GM12878 (cell line): ENCODE results near the gene CCDC82. TPM values are rescaled to one million over a fixed set of nuclear protein-coding genes. Genes with fewer than 3 reads are reported as not detected.

Source experiments
- ATAC-seq: fragments of 200-7000 bp; cut with Tn5 transposase; 3 replicates; pipeline ENCODE4 v1.9.1; 2020; ENCODE audit warnings: mild to moderate bottlenecking, moderate library complexity
- BruUV-seq: library from RNA; stranded (reverse); fragments of 400-500 nt; replicated peaks from 2 replicates; lab custom pipeline; 2021; lab: Mats Ljungman, UMichigan
- CTCF ChIA-PET: fragments of 300-600 bp; sonication (Branson Sonifier 250); formaldehyde crosslinking; extraction: SDS; loops from one replicate; lab custom pipeline; 2021; ENCODE audit warnings: inconsistent platforms; lab: Yijun Ruan, JAX
- POLR2A ChIA-PET: fragments of 350-600 bp; formaldehyde crosslinking; extraction: SDS; loops from one replicate; lab custom pipeline; 2021; ENCODE audit warnings: inconsistent platforms; lab: Charles Lee
- RAD21 ChIA-PET: fragments of 300-600 bp; sonication (Branson Sonifier 250); formaldehyde crosslinking; loops from one replicate; lab custom pipeline; 2023; ENCODE audit warnings: antibody characterized with exemption; ENCODE audit not compliant: unreplicated experiment; lab: Charles Lee
- SMC1A ChIA-PET: fragments of 300-600 bp; sonication (Branson Sonifier 250); formaldehyde crosslinking; loops from one replicate; lab custom pipeline; 2023; ENCODE audit not compliant: unreplicated experiment, uncharacterized antibody; lab: Charles Lee
- DNase-seq: peaks from one replicate; pipeline ENCODE4 v3.0.0-alpha.2; 2011; ENCODE audit warnings: low read depth, low spot score
- FAIRE-seq: peaks from 3 replicates; lab custom pipeline; 2011; peaks lifted over from hg19 to GRCh38; lab: Jason Lieb, UNC
- H2AFZ ChIP-seq: 2 replicates; pipeline ENCODE4 v1.6.0; 2011; ENCODE audit warnings: low read depth, low read length, control low read depth; ENCODE audit not compliant: control insufficient read depth
- H3K27ac ChIP-seq: 2 replicates; pipeline ENCODE4 v1.5.1; 2011; ENCODE audit warnings: control low read depth; ENCODE audit not compliant: control insufficient read depth, insufficient read depth
- H3K27me3 ChIP-seq, 2 experiments: replicated peaks in 1 of 2; 2 replicates each; pipeline versions ENCODE4 v1.6.0 to v1.6.1; 2011; ENCODE audit warnings: low read length in 1 of 2; ENCODE audit not compliant: control insufficient read depth in 2 of 2, insufficient read depth in 2 of 2
- H3K36me3 ChIP-seq, 2 experiments: 2 replicates each; pipeline ENCODE4 v1.5.1; 2011; ENCODE audit warnings: low read length in 1 of 2; ENCODE audit not compliant: control insufficient read depth in 2 of 2, insufficient read depth in 2 of 2
- H3K4me1 ChIP-seq: 2 replicates; pipeline ENCODE4 v1.6.1; 2011; ENCODE audit warnings: mild to moderate bottlenecking, low read length, moderate library complexity, mixed read lengths; ENCODE audit not compliant: control insufficient read depth, insufficient read depth
- H3K4me2 ChIP-seq: 2 replicates; pipeline ENCODE4 v1.6.0; 2011; ENCODE audit warnings: control low read depth; ENCODE audit not compliant: control insufficient read depth, insufficient read depth
- H3K4me3 ChIP-seq: fragments of 200-600 bp; sonication (generic); 2 replicates; pipeline ENCODE4 v1.5.1; 2016
- H3K79me2 ChIP-seq: 2 replicates; pipeline ENCODE4 v1.6.0; 2011; ENCODE audit warnings: low read length; ENCODE audit not compliant: control insufficient read depth, insufficient read depth
- H3K9ac ChIP-seq: 2 replicates; pipeline ENCODE4 v1.8.0; 2011; ENCODE audit warnings: low read length, control low read depth, mixed read lengths; ENCODE audit not compliant: control insufficient read depth, insufficient read depth
- H3K9me3 ChIP-seq: replicated peaks from 3 replicates; pipeline ENCODE4 v1.5.1; 2011; ENCODE audit warnings: mild to moderate bottlenecking, low read length; ENCODE audit not compliant: control insufficient read depth, insufficient read depth
- H4K20me1 ChIP-seq: 2 replicates; pipeline ENCODE4 v1.6.0; 2011; ENCODE audit not compliant: control insufficient read depth, insufficient read depth
- ATF7 ChIP-seq: fragments of 450-650 bp; IDR thresholded peaks from 2 replicates; pipeline ENCODE4 v1.6.1; 2016; ENCODE audit warnings: low read depth, mild to moderate bottlenecking
- CBX5 ChIP-seq: sonication (generic); IDR thresholded peaks from 2 replicates; pipeline ENCODE4 v1.6.1; 2016; ENCODE audit warnings: low read depth, moderate library complexity, mild to moderate bottlenecking, inconsistent platforms
- CHD1 ChIP-seq: IDR thresholded peaks from 2 replicates; pipeline ENCODE4 v1.6.1; 2012; ENCODE audit warnings: low read depth, low read length, improper control_type of control experiment
- CHD4 ChIP-seq: fragments of 200-600 bp; sonication (generic); IDR thresholded peaks from 2 replicates; pipeline ENCODE4 v1.6.1; 2016; ENCODE audit warnings: mild to moderate bottlenecking
- NR2F1 ChIP-seq: fragments of 450-650 bp; conservative IDR thresholded peaks from 2 replicates; pipeline ENCODE4 v1.6.1; 2017; ENCODE audit warnings: mild to moderate bottlenecking
- NRF1 ChIP-seq: conservative IDR thresholded peaks from 2 replicates; pipeline ENCODE4 v1.6.1; 2011; ENCODE audit warnings: mild to moderate bottlenecking, low read depth, low read length, improper control_type of control experiment
- RAD51 ChIP-seq: fragments of 450-650 bp; IDR thresholded peaks from 2 replicates; pipeline ENCODE4 v1.6.1; 2016; ENCODE audit warnings: moderate library complexity, mild to moderate bottlenecking, inconsistent platforms
- RBBP5 ChIP-seq: fragments of 200-600 bp; sonication (generic); conservative IDR thresholded peaks from 2 replicates; pipeline ENCODE4 v1.6.1; 2016
- SP1 ChIP-seq: IDR thresholded peaks from one replicate; pipeline ENCODE4 v1.6.1; 2011; ENCODE audit warnings: low read depth, low read length
- ZBED1 ChIP-seq: IDR thresholded peaks from 2 replicates; pipeline ENCODE4 v1.6.1; 2016; ENCODE audit warnings: borderline replicate concordance
- ZNF217 ChIP-seq: fragments of 450-650 bp; IDR thresholded peaks from 2 replicates; pipeline ENCODE4 v1.6.1; 2017; ENCODE audit warnings: antibody characterized with exemption, mild to moderate bottlenecking
- WGBS: methylation state at CpG from one replicate; pipeline ENCODE4 v1.1.6; 2016; ENCODE audit warnings: low lambda C conversion rate; ENCODE audit not compliant: insufficient replicate concordance, insufficient coverage; ENCODE audit errors: missing lambda C conversion rate; 5-methylcytosine and 5-hydroxymethylcytosine counted together
- in situ Hi-C: fragments of 300-500 bp; cut with MboI; formaldehyde crosslinking; loops from 9 replicates; pipeline ENCODE4 v1.14.3; 2018; ENCODE audit warnings: mixed read lengths
- intact Hi-C: fragments of 100-400 bp; cut with micrococcal nuclease; formaldehyde crosslinking; loops from one replicate; pipeline ENCODE4 v1.14.2; 2022; ENCODE audit not compliant: unreplicated experiment
- polyA plus RNA-seq, 11 experiments: library from polyadenylated mRNA; depleted of rRNA in 4 of 11; unstranded in 6 of 11; stranded (reverse) in 5 of 11; fragments of >200 nt; fragmentation: Nextera tagmentation in 4 of 11; fragmentation: Illumina TruSeq in 1 of 11; extraction: Ambion mirVana in 4 of 11; extraction: Trizol in 1 of 11; gene quantifications; 1 replicate in 1 of 11; 2 replicates in 10 of 11; pipeline versions ENCODE4 v1.2.1 to v1.2.3, GENCODE V29; 2011 to 2016; ENCODE audit warnings: inconsistent platforms in 2 of 11, missing spikeins in 2 of 11, low read depth in 1 of 11
- total RNA-seq, 4 experiments: library from RNA; depleted of rRNA in 3 of 4; stranded (reverse); fragments of >200 nt in 3 of 4; fragmentation: Illumina TruSeq in 1 of 4; extraction: Trizol in 1 of 4; gene quantifications; 2 replicates each; pipeline versions ENCODE4 v1.2.1 to v1.2.3, GENCODE V29; 2013 to 2021
- TF ChIP-seq, protein P1 (sequence below): fragments of 450-650 bp; IDR thresholded peaks from 2 replicates; pipeline ENCODE4 v1.6.1; 2017; ENCODE audit warnings: antibody characterized with exemption, mild to moderate bottlenecking, moderate library complexity
- TF ChIP-seq, protein P2 (sequence below): fragments of 450-650 bp; IDR thresholded peaks from 2 replicates; pipeline ENCODE4 v1.6.1; 2017; ENCODE audit warnings: low read depth, mild to moderate bottlenecking, moderate library complexity
- TF ChIP-seq, protein P3 (sequence below): IDR thresholded peaks from 2 replicates; pipeline ENCODE4 v1.6.1; 2012; ENCODE audit warnings: low read depth, low read length, improper control_type of control experiment
- TF ChIP-seq, protein P4 (sequence below): fragments of 450-650 bp; IDR thresholded peaks from 2 replicates; pipeline ENCODE4 v1.6.1; 2018; ENCODE audit warnings: mild to moderate bottlenecking, low read depth, moderate library complexity; ENCODE audit not compliant: partially characterized antibody
- TF ChIP-seq, protein P5 (sequence below): fragments of 450-650 bp; IDR thresholded peaks from 2 replicates; pipeline ENCODE4 v1.6.1; 2014; ENCODE audit warnings: mild to moderate bottlenecking

CCDC82 gene
- total and polyA plus RNA-seq, 10 of the 15 experiments (the other 5 are each of a cell fraction or from before 2014, with no cell fraction given), result 15.2 to 62.4 (median 28.8) TPM

DNA sequence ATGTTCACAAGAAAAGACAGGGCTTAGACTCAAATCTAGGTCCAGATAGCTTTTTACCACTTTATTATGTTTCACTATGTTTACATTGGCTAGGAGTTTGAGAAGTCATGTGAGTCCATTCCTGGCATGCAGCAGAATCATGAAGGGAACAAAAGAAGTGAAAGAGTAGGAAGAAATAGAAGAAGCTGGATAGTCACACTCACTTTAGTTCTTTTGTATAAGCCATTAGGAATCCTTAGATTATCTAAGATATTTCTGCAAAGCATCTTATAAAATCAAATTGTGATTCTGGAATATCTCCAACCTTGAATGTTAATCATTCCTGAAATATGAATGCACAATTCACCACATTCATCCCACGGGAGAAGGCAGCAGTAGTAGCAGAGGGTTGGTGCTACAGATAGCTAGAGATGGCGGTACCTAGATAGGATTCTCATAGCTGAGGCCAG, 78.6 kb downstream of the CCDC82 start:
- in situ Hi-C loops, result no loop called here
- RAD21 ChIA-PET, result interaction anchor here (1.1 to 2.1 kb wide), 2 partner anchors 29 to 56 kb away, joined by 5 to 6 read pairs; no protein-coding TSS in a partner anchor
- TF ChIP-seq, protein P1, sequence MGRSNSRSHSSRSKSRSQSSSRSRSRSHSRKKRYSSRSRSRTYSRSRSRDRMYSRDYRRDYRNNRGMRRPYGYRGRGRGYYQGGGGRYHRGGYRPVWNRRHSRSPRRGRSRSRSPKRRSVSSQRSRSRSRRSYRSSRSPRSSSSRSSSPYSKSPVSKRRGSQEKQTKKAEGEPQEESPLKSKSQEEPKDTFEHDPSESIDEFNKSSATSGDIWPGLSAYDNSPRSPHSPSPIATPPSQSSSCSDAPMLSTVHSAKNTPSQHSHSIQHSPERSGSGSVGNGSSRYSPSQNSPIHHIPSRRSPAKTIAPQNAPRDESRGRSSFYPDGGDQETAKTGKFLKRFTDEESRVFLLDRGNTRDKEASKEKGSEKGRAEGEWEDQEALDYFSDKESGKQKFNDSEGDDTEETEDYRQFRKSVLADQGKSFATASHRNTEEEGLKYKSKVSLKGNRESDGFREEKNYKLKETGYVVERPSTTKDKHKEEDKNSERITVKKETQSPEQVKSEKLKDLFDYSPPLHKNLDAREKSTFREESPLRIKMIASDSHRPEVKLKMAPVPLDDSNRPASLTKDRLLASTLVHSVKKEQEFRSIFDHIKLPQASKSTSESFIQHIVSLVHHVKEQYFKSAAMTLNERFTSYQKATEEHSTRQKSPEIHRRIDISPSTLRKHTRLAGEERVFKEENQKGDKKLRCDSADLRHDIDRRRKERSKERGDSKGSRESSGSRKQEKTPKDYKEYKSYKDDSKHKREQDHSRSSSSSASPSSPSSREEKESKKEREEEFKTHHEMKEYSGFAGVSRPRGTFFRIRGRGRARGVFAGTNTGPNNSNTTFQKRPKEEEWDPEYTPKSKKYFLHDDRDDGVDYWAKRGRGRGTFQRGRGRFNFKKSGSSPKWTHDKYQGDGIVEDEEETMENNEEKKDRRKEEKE, result no peak
- TF ChIP-seq, protein P2, sequence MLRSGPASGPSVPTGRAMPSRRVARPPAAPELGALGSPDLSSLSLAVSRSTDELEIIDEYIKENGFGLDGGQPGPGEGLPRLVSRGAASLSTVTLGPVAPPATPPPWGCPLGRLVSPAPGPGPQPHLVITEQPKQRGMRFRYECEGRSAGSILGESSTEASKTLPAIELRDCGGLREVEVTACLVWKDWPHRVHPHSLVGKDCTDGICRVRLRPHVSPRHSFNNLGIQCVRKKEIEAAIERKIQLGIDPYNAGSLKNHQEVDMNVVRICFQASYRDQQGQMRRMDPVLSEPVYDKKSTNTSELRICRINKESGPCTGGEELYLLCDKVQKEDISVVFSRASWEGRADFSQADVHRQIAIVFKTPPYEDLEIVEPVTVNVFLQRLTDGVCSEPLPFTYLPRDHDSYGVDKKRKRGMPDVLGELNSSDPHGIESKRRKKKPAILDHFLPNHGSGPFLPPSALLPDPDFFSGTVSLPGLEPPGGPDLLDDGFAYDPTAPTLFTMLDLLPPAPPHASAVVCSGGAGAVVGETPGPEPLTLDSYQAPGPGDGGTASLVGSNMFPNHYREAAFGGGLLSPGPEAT, result no peak
- no peak for TF ChIP-seq NR2F1
- TF ChIP-seq RAD51, result no peak
- TF ChIP-seq, protein P3, sequence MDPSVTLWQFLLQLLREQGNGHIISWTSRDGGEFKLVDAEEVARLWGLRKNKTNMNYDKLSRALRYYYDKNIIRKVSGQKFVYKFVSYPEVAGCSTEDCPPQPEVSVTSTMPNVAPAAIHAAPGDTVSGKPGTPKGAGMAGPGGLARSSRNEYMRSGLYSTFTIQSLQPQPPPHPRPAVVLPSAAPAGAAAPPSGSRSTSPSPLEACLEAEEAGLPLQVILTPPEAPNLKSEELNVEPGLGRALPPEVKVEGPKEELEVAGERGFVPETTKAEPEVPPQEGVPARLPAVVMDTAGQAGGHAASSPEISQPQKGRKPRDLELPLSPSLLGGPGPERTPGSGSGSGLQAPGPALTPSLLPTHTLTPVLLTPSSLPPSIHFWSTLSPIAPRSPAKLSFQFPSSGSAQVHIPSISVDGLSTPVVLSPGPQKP, result no peak
- no peak for TF ChIP-seq CHD1
- TF ChIP-seq SP1, result no peak
- TF ChIP-seq RBBP5, result no peak
- no peak for TF ChIP-seq NRF1
- TF ChIP-seq ZNF217, result no peak
- TF ChIP-seq, protein P4, sequence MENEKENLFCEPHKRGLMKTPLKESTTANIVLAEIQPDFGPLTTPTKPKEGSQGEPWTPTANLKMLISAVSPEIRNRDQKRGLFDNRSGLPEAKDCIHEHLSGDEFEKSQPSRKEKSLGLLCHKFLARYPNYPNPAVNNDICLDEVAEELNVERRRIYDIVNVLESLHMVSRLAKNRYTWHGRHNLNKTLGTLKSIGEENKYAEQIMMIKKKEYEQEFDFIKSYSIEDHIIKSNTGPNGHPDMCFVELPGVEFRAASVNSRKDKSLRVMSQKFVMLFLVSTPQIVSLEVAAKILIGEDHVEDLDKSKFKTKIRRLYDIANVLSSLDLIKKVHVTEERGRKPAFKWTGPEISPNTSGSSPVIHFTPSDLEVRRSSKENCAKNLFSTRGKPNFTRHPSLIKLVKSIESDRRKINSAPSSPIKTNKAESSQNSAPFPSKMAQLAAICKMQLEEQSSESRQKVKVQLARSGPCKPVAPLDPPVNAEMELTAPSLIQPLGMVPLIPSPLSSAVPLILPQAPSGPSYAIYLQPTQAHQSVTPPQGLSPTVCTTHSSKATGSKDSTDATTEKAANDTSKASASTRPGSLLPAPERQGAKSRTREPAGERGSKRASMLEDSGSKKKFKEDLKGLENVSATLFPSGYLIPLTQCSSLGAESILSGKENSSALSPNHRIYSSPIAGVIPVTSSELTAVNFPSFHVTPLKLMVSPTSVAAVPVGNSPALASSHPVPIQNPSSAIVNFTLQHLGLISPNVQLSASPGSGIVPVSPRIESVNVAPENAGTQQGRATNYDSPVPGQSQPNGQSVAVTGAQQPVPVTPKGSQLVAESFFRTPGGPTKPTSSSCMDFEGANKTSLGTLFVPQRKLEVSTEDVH, result no peak
- TF ChIP-seq CHD4, result no peak
- no peak for TF ChIP-seq ZBED1
- TF ChIP-seq, protein P5, sequence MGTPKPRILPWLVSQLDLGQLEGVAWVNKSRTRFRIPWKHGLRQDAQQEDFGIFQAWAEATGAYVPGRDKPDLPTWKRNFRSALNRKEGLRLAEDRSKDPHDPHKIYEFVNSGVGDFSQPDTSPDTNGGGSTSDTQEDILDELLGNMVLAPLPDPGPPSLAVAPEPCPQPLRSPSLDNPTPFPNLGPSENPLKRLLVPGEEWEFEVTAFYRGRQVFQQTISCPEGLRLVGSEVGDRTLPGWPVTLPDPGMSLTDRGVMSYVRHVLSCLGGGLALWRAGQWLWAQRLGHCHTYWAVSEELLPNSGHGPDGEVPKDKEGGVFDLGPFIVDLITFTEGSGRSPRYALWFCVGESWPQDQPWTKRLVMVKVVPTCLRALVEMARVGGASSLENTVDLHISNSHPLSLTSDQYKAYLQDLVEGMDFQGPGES, result no peak
- TF ChIP-seq CBX5, result no peak
- TF ChIP-seq ATF7, result no peak
- TF ChIP-seq, all 136 proteins: peak for 0
- Histone ChIP-seq H3K4me1 (peaks cover 8% of the 10 kb centered on the region), H3K9me3 (no peaks in the 10 kb centered on the region), H3K4me3 (no peak overlapping the region), H3K27ac (no peak overlapping the region), H3K79me2 (peaks cover 46% of the 10 kb centered on the region), H3K4me2 (no peak overlapping the region), H4K20me1 (no peaks in the 10 kb centered on the region), H3K36me3 (peaks cover 0 to 2% of the 10 kb centered on the region in 2 experiments; a peak in 1 of 4 replicates), H3K9ac (no peak overlapping the region), H2AFZ (no peak overlapping the region), H3K27me3 (no peaks in the 10 kb centered on the region)
- ChIA-PET SMC1A (interaction anchor here (1.0 to 8.2 kb wide), 10 partner anchors 8 to 196 kb away, joined by 3 to 97 read pairs (median 6); partner anchors contain the start of gene MAML2), CTCF (interaction anchor here (0.7 to 3.4 kb wide), 7 partner anchors 11 to 299 kb away, joined by 3 to 17 read pairs (median 4); partner anchors contain the start of gene MAML2), POLR2A (no interaction called here)
- DNase-seq, result no peak
- BruUV-seq, result no TSS peak
- intact Hi-C loops, result no loop called here
- FAIRE-seq, result no peak
- 98% methylated on average over 2 of the region's 2 CpGs for WGBS
- ATAC-seq, result no peak
